SHP77 treated with DMSO at 0.1 percent for 48 hours (cell line): ENCODE results near the gene SCLY.

ENCODE experiments used
- DNase-seq: peaks from one replicate; lab custom pipeline; 2025; lab: John Stamatoyannopoulos, UW

Gene SCLY

GRCh38 chr2:238127165-238128060, 66.6 kb downstream of the SCLY start:
- DNase-seq: no peak

GRCh38 chr2:238128061-238128440, 67.2 kb downstream of the SCLY start:
- DNase-seq: no peak

GRCh38 chr2:238128534-238129001, 67.8 kb downstream of the SCLY start:
- DNase-seq: no peak

GRCh38 chr2:238129166-238130010, 68.6 kb downstream of the SCLY start:
- no peak for DNase-seq

- no peak for DNase-seq
Measured at GRCh38 chr2:238130111-238130695, 69.4 kb downstream of the SCLY start.

DNA sequence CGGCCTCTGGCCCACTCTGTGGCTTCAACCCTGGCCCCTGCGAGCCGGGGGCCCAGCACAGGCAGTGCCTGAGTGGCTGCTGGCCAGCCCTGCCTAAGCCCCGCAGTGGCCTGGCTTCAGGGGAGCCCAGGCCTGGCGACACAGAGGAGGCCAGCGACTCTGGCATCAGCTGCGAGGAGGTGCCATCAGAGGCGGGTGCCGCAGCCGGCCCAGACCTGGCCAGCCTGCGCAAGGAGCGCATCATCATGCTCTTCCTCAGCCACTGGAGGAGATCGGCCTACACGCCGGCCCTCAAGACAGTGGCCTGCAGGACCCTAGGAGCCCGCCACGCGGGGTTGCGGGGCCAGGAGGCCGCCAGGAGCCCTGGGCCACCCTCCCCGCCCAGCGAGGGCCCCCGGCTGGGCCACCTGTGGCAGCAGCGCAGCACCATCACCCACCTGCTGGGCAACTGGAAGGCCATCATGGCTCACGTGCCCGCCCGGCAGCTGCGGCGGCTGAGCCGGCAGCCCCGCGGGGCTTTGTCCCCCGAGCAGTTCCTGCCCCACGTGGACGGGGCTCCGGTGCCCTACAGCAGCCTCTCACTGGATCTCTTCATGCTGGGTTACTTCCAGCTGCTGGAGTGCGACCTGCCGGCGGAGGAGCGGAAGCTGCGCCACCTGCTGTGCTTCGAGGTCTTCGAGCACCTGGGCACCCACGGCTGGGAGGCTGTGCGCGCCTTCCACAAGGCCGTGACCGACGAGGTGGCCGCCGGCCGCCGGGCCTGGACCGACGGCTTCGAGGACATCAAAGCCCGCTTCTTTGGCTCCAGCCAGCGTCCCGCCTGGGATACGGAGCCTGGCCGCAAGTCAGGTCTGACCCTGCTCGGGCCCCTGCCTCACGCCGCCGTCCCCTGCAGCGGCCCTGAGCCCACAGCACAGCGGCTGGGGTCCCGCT, 70.2 kb downstream of the SCLY start:
- DNase-seq: no peak

DNA sequence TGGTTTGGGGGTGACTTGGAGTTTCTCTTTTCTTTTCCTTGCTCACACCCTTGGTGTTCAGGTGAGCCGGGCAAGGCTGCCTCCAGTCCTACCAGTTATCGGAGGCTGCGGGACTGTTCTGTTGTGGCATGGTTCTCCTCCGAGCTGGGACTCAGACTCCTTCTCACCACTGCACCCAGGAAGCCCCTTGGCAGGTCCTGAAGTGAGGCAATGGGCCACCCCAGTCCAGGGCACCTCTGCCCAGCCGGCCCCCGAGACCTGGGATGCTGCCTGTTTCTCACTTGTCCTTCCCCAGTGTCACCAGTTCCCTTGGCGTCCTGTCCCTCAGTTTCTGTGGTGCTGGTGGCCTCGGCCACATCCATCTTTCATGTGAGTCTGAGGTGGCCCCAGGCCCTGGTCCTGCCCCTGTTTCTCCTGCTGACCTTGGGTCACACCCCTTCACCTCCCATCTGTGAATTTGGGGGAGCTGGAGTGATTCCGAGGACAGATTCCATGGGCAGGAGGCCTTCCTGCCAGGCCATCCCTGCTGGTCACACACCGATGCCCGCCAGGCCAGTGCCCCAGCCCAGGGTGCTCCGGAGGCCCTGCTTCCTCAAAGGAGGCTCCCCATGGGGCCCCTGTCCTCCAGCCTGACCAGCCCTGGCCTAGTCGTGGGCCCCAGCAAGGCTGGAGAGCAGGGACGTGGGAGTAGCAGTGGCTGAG, 71.1 kb downstream of the SCLY start:
- DNase-seq: no peak

DNA sequence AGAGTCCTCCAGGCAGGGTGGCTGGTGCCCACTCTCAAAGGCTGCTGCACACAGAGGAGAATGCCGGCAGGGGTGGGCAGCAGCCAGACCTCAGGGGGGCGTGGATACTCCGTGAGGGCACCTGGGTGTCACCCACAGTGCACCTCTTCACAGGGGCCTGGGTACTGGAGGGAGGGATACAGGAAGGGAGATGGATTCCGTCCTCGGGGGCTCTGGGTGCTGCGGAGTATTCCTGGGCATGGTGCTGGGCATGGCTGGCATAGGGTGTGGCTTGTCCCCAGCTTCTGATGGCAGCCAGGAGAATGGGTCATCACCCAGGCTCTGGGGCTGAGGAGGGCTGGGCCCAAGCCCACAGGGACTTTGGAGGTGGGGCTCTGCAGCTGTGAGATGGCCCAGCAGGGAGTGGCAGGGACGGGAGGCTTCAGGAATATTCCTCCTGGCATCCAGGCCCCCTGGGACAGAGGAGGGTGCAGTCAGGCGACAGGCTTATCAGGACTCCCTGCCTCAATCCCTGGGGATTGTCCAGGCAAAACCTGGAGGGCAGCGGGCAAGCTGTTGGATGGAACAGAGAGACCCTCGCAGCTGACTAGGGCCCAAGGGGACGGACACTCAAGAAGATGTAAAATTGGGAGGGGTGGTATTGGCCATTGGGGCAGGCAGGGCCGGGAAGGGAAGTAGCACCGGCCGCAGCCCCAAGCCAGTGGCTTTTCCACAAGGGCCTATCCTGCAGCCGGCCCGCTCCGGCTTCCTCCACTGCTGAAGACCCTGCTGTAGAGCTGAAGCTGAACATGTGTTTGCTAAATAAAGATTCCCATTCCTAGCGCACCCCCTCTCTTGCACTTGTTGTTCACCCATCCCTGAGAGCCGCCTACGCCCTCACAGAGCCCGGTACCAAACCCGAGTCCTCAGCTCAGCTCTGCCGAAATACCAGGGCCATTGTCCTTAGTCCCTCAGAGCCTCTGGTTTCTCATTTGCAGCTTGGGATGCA, 72.0 kb downstream of the SCLY start:
- no peak for DNase-seq

DNA sequence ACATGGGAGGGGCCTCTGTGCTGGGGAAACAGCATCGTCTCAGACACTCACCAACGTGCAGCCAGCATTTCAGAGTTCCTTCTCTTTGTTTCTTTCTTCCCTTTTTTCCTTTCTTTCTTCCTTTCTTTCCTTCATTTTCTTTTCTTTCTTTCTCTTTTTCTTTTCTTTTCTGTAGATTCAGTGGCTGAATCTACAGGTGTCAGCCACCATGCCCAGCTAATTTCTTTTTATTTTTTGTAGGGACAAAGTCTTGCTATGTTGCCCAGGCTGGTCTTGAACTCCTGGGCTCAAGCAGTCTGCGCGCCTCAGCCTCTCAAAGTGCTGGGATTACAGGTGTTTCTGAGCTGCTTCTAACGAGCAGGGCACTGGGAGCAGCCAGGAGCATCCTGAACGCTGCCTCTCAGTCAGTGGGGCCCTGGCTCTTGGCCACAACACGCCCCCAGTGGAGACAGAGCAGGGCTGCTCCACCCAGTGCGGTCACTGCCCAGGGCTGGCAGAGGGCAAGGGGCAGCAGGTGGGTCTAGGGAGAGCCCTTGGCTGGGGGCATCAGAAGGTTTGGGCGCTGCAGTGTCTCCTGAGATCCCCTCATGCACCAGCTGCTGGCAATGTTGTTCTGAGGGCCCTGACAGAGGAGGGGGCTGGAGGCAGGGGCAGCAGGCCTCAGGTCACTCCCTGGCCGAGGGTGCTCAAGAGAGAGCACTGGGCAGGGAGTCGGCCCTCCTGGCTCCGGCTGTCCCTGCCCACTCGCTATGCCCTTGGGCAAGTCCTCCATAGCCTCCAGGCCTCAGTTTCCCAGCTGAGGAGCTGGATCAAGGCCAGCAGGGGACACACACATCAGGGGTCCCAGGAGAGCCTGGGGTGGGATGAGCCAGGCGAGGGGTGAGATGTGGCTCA, 72.9 kb downstream of the SCLY start:
- DNase-seq: no peak

- no peak for DNase-seq
Measured at GRCh38 chr2:238134393-238134785, 73.6 kb downstream of the SCLY start.

DNA sequence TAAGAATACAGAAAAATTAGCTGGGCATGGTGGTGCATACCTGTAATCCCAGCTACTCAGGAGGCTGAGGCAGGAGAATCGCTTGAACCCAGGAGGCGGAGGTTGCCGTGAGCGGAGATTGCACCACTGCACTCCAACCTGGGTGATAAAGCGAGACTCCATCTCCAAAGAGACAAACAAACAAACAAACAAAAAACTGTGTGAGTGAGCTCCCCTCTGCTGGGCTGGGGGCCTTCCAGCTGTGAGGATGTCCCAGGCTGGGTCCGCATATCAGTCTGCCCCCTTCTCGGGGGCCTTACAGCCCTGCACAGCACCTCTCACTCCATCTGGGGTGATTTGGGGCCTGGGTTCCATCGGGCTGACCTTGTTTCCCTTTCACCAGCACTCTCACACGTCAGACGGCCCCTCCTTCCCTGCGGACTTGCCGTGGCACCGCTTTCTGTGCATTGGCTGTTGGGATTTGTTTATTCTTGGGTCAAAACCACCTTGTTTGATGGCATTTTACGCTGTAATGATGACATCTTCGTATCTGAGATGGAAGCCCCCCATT, 74.9 kb downstream of the SCLY start:
- DNase-seq: no peak

DNA sequence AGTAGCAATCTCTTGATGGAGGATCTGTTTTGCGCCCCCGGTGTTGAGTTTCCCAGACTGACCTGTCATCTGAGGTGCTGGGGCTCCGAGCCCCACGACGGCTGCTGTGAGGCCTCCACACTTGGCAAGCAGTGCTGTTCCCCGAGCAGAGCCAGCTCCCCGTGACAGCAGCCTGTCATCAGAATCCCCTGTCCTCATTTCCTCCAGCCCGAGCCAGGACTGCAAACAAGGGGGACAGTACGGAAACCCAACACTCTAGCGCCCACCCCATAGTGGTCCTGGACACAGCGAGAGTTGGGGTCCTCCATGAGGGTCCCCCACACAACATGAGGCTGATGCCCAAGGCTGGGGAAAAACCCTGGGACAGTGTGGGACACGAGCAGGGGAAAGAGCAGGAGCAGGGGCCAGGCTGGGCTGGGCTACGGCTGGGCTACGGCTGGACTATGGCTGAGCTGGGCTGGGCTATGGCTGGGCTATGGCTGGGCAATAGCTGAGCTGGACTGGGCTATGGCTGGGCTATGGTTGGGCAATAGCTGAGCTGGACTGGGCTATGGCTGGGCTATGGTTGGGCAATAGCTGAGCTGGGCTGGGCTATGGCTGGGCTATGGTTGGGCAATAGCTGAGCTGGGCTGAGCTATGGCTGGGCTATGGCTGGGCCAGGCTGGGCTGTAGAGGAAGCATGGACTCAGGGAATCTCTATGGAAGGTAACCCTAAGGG, 76.2 kb downstream of the SCLY start:
- no peak for DNase-seq

GRCh38 chr2:238137885-238138284, 77.1 kb downstream of the SCLY start:
- no peak for DNase-seq

- no peak for DNase-seq
Measured at GRCh38 chr2:238138331-238139195, 77.8 kb downstream of the SCLY start, which contains the start of gene KLHL30. Gene KLHL30, plus strand, starts transcription at chr2:238138668. Its CDS starts 2,087 bp downstream, at chr2:238140755.

DNA sequence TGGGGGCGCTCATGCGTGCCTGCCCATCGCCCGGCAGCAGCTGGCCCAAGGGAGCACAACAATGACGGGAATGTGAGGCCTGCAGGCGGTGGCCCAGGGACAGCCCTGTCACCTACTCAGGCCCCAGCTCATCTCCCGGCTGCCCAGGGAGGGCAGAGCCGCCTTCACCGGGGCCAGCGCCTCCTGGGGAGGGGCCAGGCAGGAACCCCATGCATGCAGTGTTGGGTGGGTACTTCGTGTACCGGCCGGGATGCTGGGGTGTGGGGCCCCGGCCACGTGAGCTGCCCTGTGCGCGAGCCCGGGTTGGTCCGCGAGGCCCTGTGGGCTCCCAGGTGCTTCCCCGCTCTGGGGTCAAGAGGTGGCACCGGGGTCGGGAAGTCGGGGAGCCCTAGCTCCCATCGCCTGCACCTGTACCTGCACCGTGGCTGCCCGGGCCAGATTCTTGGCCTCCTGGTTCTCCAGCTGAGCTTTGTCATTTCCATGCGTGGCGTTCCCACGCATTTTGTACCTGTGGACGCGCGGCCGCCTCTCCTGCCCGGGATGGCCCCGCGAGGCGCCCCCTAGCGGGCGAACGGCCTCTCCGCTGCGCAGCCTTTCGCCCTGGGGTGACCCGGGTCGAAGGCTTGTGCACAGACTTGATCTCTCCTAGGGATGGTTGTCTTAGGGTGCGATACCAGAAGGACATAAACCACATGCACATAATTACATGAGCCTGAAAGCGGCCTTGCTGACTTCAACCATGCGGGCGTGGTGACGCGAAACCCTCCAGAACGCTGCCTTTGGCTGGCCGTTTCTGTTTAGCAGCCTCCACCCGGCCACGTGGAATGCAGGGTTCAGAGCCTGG, 78.6 kb downstream of the SCLY start:
- no peak for DNase-seq

DNA sequence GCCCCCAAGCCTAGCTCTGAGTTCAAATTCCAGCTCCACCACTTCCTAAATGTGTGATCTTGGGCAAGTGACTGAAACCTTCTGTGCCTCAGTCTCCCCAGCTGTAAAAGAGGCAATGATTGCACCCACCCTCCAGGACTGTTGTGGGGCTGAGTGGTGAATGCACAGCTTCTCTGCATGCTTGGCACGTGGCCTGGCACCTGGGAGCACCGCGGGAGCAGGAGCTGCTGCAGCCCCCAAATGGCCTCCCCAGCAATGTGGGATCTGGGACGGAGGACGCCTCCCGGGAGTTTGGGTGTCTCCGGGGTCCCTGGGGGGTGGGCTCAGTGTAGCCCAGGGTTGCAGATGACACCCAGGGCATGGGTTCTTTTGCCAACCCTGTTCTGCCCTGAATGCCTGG, 79.2 kb downstream of the SCLY start:
- DNase-seq: no peak
